GM18508 (cell line): Measurements from ENCODE around the gene PCBP3.
"Not testable (repeated sequence)": the region's sequence is repeated elsewhere in the genome, so short reads cannot be mapped to it uniquely, and the experiment has no call there.

Experiments
- ATAC-seq: cut with Tn5 transposase; IDR thresholded peaks from one replicate; pipeline ENCODE4 v1.9.1; 2021; ENCODE audit warnings: moderate number of reproducible peaks; ENCODE audit not compliant: insufficient read depth, unreplicated experiment

Gene PCBP3

GRCh38 chr21:45643021-45643980, at the start of gene PCBP3:
Gene PCBP3 (plus strand): TSS chr21:45643725. CDS start chr21:45850086, 206,361 bp downstream.
- no peak for ATAC-seq

DNA sequence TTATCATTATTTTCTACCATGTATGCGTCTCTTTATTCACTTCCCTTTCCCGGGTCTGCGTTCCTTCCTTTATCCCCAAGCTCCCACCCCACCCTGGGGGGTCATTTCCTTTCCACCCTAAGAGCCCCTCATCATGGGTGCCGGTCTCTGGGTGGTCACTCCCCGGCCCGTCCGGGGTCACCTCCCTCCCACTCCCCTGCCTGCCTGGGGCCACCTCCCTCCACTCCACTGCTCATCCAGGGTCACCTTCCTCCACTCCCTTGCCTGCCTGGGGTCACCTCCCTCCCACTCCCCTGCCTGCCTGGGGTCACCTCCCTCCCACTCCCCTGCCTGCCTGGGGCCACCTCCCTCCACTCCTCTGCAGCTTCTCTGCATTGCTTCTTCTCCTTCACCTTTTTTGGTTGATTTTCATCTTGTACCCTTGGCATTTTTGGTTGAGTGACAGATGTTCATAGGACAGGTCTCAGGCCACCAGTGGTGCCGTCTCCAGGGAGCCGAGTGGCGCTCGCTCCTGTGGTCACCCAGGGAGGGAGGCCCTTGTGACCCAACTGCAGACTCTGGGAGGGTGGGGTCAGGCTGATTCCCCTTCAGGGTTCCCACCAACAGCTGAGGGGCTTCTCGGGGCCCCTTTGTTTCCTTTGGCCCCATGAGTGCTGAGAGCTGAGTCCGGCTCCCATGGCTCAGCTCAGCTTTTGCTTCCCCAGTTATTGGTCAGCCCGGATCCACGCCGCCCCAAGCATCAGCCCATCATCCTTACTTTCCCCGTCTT, 48.6 kb upstream of the PCBP3 start:
- no peak for ATAC-seq

- ATAC-seq = no peak
Measured at GRCh38 chr21:45595574-45596295, 47.8 kb upstream of the PCBP3 start.

DNA sequence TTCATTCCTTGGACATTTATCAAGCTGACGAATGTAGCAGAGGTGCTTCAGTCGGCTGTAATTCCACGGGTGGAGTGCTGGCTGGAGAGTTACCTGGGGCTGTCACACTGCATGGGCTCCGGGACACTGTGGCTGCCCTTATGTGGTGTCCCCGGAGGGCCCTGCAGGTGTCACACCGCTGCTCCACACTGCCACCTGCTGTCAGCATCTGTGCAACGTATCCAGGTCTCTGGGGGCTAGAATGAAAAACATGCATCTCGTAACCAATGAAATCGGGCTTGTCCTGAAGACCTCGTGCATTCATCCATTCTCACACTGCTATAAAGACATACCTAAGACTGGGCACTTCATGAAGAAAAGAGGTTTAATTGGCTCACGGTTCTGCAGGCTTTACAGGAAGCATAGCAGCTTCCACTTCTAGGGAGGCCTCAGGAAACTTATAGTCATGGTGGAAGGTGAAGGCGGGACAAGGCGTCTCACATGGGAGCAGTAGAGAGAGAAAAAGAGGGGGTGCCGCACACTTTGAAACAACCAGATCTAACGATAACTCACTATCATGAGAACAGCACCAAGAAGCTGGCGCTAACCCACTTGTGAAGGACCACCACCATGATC, 46.7 kb upstream of the PCBP3 start:
- no peak for ATAC-seq

DNA sequence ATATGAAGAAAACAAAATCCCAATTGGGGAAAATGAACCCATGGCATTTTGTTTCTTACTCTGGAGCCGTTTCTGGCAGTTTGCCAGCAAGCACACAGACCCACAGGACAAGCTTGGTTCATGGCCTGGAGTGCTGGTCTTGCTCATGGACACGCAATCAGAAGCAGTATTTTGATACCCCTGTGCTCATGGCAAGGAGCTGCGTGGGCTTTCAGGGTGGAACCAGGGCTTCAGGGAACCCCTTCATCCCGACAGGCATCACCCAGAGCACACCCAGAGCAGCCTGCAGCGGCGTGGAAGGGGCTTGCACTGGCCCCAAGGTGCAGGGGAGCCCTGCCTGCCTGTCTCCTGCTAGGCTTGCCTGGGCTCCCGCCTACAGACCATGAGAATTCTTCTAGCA, 45.4 kb upstream of the PCBP3 start:
- ATAC-seq = no peak

DNA sequence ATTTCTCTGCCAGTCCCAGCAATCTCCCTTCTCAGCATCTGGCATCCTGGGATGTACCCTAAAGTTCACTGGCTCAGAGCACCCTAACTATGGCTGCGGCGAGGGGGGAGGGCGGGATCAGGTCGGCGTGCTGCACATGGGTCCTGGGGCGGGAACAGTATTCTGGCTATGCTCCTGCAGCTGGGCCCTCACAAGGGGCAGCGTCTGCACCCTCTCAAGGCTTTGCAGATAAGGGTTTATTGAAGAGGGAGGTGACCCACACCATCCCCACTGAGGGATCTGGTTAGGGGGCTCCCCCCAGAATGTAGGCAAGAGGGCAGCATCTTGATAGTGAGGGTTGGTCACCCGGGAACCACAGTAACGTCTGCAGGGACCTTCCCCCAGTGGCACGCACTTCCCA, 44.9 kb upstream of the PCBP3 start:
- no peak for ATAC-seq

GRCh38 chr21:45599146-45599581, 44.4 kb upstream of the PCBP3 start:
- ATAC-seq = no peak

- no peak for ATAC-seq
Measured at GRCh38 chr21:45600248-45600647, 43.3 kb upstream of the PCBP3 start.

- no peak for ATAC-seq
Measured at GRCh38 chr21:45601551-45601950, 42.0 kb upstream of the PCBP3 start.

GRCh38 chr21:45602106-45602505, 41.4 kb upstream of the PCBP3 start:
- ATAC-seq = no peak

GRCh38 chr21:45603481-45603880, 40.0 kb upstream of the PCBP3 start:
- no peak for ATAC-seq

DNA sequence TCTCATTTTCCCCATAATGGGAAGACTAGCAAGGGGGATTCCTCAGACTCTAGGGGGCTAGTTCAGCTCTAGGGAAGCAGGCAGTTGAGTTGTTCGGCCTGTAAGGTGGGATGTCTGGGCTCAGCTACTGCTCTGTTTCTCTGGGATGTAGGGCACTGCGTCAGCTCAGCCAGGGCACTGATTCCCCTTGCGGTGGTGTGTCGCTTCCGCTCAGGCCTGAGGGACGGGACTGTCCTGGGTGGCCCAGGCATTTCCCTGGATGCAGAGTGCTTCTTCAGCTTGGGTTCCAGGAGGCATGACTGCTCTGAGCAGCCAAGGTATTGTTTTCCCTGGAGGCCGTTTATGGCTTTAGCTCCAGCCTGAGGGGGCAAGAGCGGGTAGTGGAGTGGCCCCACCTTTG, 38.8 kb upstream of the PCBP3 start:
- not testable (repeated sequence) for ATAC-seq

DNA sequence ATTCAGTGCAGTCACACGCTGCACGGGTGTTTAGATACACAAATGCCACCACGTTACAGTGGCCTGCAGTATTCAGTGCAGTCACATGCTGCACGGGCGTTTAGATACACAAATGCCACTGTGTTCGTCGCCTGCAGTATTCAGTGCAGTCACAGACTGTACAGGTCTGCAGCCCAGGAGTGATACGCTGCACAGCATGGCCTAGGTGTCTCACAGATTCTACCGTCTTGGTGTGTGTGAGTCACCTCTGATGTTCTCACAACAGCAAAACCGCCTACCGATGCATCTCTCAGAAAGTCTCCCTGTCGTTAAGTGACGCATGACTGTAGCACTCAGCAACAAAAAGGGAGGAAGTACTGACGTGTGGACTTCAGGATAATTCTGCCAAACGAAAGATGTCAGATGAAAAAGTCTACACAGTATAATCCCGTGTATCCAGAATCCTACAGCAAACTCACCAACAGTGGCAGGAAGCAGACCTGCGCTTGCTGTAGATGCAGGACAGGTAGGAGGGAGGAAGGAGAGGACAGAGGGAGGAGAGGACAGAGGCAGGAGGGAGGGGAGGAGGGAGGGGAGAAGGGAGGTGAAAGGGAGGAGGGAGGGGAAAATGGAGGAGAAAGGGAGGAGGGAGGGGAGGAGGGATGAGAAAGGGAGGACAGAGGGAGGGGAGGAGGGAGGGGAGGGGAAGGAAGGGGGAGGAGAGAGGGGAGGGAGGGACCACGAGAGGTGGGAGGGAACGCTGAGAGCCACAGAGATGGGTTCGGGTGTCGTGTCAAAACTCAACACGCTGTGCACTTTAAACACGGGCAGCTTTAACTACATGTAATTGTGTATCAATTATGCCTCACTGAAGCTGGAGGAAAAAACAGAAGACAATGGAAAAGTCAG, 36.3 kb upstream of the PCBP3 start:
- no peak for ATAC-seq

- ATAC-seq = no peak
Measured at GRCh38 chr21:45607909-45608295, 35.6 kb upstream of the PCBP3 start.

DNA sequence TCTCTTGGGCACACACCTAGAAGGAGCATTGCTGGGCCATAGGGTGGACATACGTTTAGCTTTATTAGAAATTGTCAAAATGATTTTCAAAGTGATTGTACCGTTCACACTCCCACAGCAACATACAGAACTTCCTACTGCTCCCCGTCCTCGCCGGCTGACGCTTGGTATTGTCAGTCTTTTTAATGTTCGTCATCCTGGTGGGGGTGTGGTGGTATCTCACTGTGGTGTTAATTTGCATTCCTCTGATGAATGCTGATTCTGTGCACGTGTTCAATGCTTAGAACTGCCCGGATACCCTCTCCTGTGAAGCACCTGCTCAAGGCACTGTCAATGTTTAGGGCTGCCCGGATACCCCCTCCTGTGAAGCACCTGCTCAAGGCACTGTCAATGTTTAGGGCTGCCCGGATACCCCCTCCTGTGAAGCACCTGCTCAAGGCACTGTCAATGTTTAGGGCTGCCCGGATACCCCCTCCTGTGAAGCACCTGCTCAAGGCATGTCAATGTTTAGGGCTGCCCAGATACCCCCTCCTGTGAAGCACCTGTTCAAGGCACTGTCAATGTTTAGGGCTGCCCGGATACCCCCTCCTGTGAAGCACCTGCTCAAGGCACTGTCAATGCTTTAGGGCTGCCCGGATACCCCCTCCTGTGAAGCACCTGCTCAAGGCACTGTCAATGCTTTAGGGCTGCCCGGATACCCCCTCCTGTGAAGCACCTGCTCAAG, 34.6 kb upstream of the PCBP3 start:
- ATAC-seq = not testable (repeated sequence)

DNA sequence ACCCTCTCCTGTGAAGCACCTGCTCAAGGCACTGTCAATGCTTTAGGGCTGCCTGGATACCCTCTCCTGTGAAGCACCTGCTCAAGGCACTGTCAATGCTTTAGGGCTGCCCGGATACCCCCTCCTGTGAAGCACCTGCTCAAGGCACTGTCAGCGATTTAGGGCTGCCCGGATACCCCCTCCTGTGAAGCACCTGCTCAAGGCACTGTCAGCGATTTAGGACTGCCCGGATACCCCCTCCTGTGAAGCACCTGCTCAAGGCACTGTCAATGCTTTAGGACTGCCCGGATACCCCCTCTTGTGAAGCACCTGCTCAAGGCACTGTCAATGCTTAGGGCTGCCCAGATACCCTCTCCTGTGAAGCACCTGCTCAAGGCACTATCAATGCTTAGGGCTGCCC, 33.9 kb upstream of the PCBP3 start:
- not testable (repeated sequence) for ATAC-seq

- ATAC-seq = no peak
Measured at GRCh38 chr21:45611296-45611695, 32.2 kb upstream of the PCBP3 start.

- no peak for ATAC-seq
Measured at GRCh38 chr21:45611939-45612664, 31.4 kb upstream of the PCBP3 start.
